ENCODE results near the gene PGAP1. TPM values are rescaled to one million over a fixed set of nuclear protein-coding genes. Genes with fewer than 3 reads are reported as not detected.

The PGAP1 gene
- total RNA-seq, 5 donors from 2014 or later (not counting 1 experiment from before 2014, with no cell fraction given): 10.8 to 17.4 (median 13.9) TPM

DNA sequence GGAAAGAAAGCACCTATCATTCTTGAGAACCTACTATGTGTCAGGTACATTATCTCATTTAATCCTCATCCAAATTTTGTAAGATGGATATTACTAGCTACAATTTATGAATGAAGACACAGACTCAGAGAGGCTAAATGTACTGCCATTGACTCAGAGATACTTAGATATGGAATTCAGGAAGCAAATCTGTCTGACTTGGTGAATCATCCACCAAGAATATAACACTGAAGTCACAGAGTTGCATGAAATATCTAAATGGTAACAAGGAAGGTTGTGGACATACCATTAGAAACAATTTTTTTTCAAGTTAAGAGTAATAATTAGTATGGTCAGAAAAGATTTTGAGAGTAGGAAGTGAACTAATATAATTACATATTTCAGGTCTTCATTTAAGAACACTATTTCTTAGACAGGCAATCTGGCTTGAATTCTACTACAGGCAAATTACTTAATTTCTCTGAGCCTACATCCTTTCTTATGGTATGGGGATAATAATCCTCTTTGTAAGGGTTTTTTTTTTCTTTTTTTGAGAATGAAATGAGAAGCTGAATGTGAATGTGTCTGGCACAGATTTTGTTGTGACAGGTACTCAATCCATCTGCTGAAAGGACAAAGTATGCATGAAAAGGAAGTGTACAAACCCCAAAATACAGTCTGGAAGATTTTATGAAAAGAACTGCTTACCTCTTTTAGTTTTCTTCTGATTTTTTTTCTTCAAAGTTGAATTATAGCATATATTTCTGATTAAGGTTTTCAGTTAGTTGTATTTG is 102.6 kb downstream of the PGAP1 start:
- no peaks in the 10 kb centered on the region for H3K36me3 Mint-ChIP-seq
- Histone ChIP-seq H3K27ac (ENCODE audit: low read length) (no peak overlapping the region), H3K4me3 (ENCODE audit: control insufficient read depth in 1 of 2, extremely low read depth in 1 of 2, low read length in 1 of 2) (no peak overlapping the region), H3K36me3 (ENCODE audit: control insufficient read depth in 2 of 2, extremely low read depth in 1 of 2, insufficient read depth in 1 of 2, low read length in 1 of 2) (no peaks in the 10 kb centered on the region), H3K4me1 (ENCODE audit: control insufficient read depth in 1 of 2, extremely low read depth in 1 of 2, insufficient read depth in 2 of 2, low read length in 2 of 2) (peaks cover 0 to 2% of the 10 kb centered on the region in 2 experiments), H3K27me3 (replicated peaks in 1 of 2; ENCODE audit: control insufficient read depth in 2 of 2, extremely low read depth in 1 of 2, insufficient read depth in 2 of 2, low read length in 1 of 2) (peaks cover 0 to 6% of the 10 kb centered on the region in 2 experiments), H3K9me3 (no peaks in the 10 kb centered on the region)
- DNase-seq (no peak), ATAC-seq (replicated peaks in 1 of 4) (no peak)
- ChIA-PET CTCF (no interaction called here), POLR2A (no interaction called here)
- peaks cover 0 to 2% (median 0%) of the 10 kb centered on the region in 3 donors for H3K4me1 Mint-ChIP-seq
- no peak overlapping the region for H3K27ac Mint-ChIP-seq
- peaks cover 9 to 20% of the 10 kb centered on the region in 2 donors for H3K27me3 Mint-ChIP-seq
- H3K4me3 Mint-ChIP-seq: no peak overlapping the region
- peaks cover 5 to 12% (median 8%) of the 10 kb centered on the region in 3 donors for H3K9me3 Mint-ChIP-seq

- POLR2A ChIA-PET: no interaction called here
- H3K36me3 ChIP-seq (ENCODE audit: control insufficient read depth in 2 of 2, extremely low read depth in 1 of 2, insufficient read depth in 1 of 2, low read length in 1 of 2): no peaks in the 10 kb centered on the region
Measured at GRCh38 chr2:196821195-196821594, 105.3 kb downstream of the PGAP1 start.

GRCh38 chr2:196809260-196809659 is 117.2 kb downstream of the PGAP1 start, which contains the start of gene C2orf66:
Gene C2orf66, minus strand, starts transcription at chr2:196809355. Its CDS starts 19 bp downstream, at chr2:196809336.
- no peak for ATAC-seq (replicated peaks in 1 of 4)
- CTCF ChIA-PET: no interaction called here

More at GRCh38 chr2:196821195-196821594, 105.3 kb downstream of the PGAP1 start:
- Mint-ChIP-seq H3K9me3 (peaks cover 12 to 16% (median 16%) of the 10 kb centered on the region in 3 donors), H3K36me3 (peaks cover 5% of the 10 kb centered on the region), H3K4me3 (no peak overlapping the region), H3K27ac (no peak overlapping the region), H3K4me1 (no peaks in the 10 kb centered on the region), H3K27me3 (peaks cover 22 to 34% of the 10 kb centered on the region in 2 donors)
- Histone ChIP-seq H3K4me3 (ENCODE audit: control insufficient read depth in 1 of 2, extremely low read depth in 1 of 2, low read length in 1 of 2) (no peak overlapping the region), H3K4me1 (ENCODE audit: control insufficient read depth in 1 of 2, extremely low read depth in 1 of 2, insufficient read depth in 2 of 2, low read length in 2 of 2) (no peaks in the 10 kb centered on the region), H3K27ac (ENCODE audit: low read length) (no peak overlapping the region), H3K27me3 (replicated peaks in 1 of 2; ENCODE audit: control insufficient read depth in 2 of 2, extremely low read depth in 1 of 2, insufficient read depth in 2 of 2, low read length in 1 of 2) (peaks cover 0 to 14% of the 10 kb centered on the region in 2 experiments), H3K9me3 (no peaks in the 10 kb centered on the region)
- DNase-seq (no peak), ATAC-seq (replicated peaks in 1 of 4) (no peak)
- CTCF ChIA-PET: interaction anchor here in 1 of 2 donors (0.6 kb wide), 1 partner anchor 1476 kb away, joined by 3 read pairs; no protein-coding TSS in a partner anchor
- WGBS (ENCODE audit: insufficient coverage): no CpG with 5 or more reads among the region's 1 CpG

GRCh38 chr2:196808083-196808665 is 118.3 kb downstream of the PGAP1 start:
- peaks cover 31 to 36% of the 10 kb centered on the region in 2 donors for H3K27me3 Mint-ChIP-seq
- Histone ChIP-seq H3K27me3 (replicated peaks in 1 of 2; ENCODE audit: control insufficient read depth in 2 of 2, extremely low read depth in 1 of 2, insufficient read depth in 2 of 2, low read length in 1 of 2) (peaks cover 0 to 8% of the 10 kb centered on the region in 2 experiments), H3K4me1 (ENCODE audit: control insufficient read depth in 1 of 2, extremely low read depth in 1 of 2, insufficient read depth in 2 of 2, low read length in 2 of 2) (no peaks in the 10 kb centered on the region), H3K4me3 (ENCODE audit: control insufficient read depth in 1 of 2, extremely low read depth in 1 of 2, low read length in 1 of 2) (no peak overlapping the region), H3K27ac (ENCODE audit: low read length) (no peak overlapping the region), H3K9me3 (no peaks in the 10 kb centered on the region), H3K36me3 (ENCODE audit: control insufficient read depth in 2 of 2, extremely low read depth in 1 of 2, insufficient read depth in 1 of 2, low read length in 1 of 2) (no peaks in the 10 kb centered on the region)
- ATAC-seq (replicated peaks in 1 of 4): no peak
- no peak for DNase-seq
- H3K36me3 Mint-ChIP-seq: no peaks in the 10 kb centered on the region
- no peaks in the 10 kb centered on the region for H3K4me1 Mint-ChIP-seq
- ChIA-PET POLR2A (no interaction called here), CTCF (no interaction called here)
- no peaks in the 10 kb centered on the region for H3K9me3 Mint-ChIP-seq
- WGBS (ENCODE audit: insufficient coverage): 33% methylated on average over 1 of the region's 2 CpGs
- no peak overlapping the region for H3K27ac Mint-ChIP-seq
- no peak overlapping the region for H3K4me3 Mint-ChIP-seq

More at GRCh38 chr2:196809260-196809659, 117.2 kb downstream of the PGAP1 start, which contains the start of gene C2orf66:
- Histone ChIP-seq H3K27ac (ENCODE audit: low read length) (no peak within 1 kb of the TSS), H3K4me1 (ENCODE audit: control insufficient read depth in 1 of 2, extremely low read depth in 1 of 2, insufficient read depth in 2 of 2, low read length in 2 of 2) (no peaks in the 10 kb centered on the region), H3K9me3 (no peaks in the 10 kb centered on the region), H3K36me3 (ENCODE audit: control insufficient read depth in 2 of 2, extremely low read depth in 1 of 2, insufficient read depth in 1 of 2, low read length in 1 of 2) (no peaks in the 10 kb centered on the region), H3K27me3 (replicated peaks in 1 of 2; ENCODE audit: control insufficient read depth in 2 of 2, extremely low read depth in 1 of 2, insufficient read depth in 2 of 2, low read length in 1 of 2) (peaks cover 0 to 5% of the 10 kb centered on the region in 2 experiments), H3K4me3 (ENCODE audit: control insufficient read depth in 1 of 2, extremely low read depth in 1 of 2, low read length in 1 of 2) (no peak within 1 kb of the TSS)
- Mint-ChIP-seq H3K27me3 (peaks cover 36 to 40% of the 10 kb centered on the region in 2 donors), H3K36me3 (peaks cover 7% of the 10 kb centered on the region), H3K27ac (no peak within 1 kb of the TSS), H3K4me1 (no peaks in the 10 kb centered on the region), H3K4me3 (no peak within 1 kb of the TSS), H3K9me3 (peaks cover 0 to 6% (median 5%) of the 10 kb centered on the region in 3 donors)
- DNase-seq: no peak
- 100% methylated on average over 1 of the region's 1 CpG for WGBS (ENCODE audit: insufficient coverage)
- POLR2A ChIA-PET: interaction anchor here in 1 of 2 donors (0.8 kb wide), 1 partner anchor 81 kb away, joined by 3 read pairs; no protein-coding TSS in a partner anchor

DNA sequence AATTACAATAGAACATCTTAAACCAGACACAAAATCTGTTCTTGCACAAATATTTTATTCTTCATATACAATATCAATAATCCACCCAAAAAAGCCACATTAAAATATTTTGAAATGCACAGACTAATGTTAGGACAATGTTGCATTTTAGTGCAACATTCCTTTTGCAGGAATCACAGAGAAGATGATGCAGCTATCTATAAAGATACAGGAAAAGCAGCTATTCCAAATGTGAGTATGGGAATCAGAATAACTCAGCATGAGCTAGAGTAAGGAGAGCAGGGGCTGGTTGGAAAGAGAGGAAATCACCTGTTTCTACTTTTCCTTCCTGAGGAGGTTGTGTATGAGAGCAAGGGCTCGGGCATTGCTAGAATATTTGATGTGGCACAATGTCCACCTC is 122.1 kb downstream of the PGAP1 start:
- Mint-ChIP-seq H3K9me3 (no peaks in the 10 kb centered on the region), H3K27ac (no peak overlapping the region), H3K4me3 (no peak overlapping the region), H3K4me1 (peaks cover 7 to 10% (median 9%) of the 10 kb centered on the region in 3 donors), H3K36me3 (no peaks in the 10 kb centered on the region), H3K27me3 (peaks cover 14 to 16% of the 10 kb centered on the region in 2 donors)
- Histone ChIP-seq H3K4me1 (ENCODE audit: control insufficient read depth in 1 of 2, extremely low read depth in 1 of 2, insufficient read depth in 2 of 2, low read length in 2 of 2) (peaks cover 0 to 8% of the 10 kb centered on the region in 2 experiments), H3K27ac (ENCODE audit: low read length) (no peak overlapping the region), H3K27me3 (replicated peaks in 1 of 2; ENCODE audit: control insufficient read depth in 2 of 2, extremely low read depth in 1 of 2, insufficient read depth in 2 of 2, low read length in 1 of 2) (peaks cover 0 to 14% of the 10 kb centered on the region in 2 experiments), H3K4me3 (ENCODE audit: control insufficient read depth in 1 of 2, extremely low read depth in 1 of 2, low read length in 1 of 2) (no peak overlapping the region), H3K9me3 (no peaks in the 10 kb centered on the region), H3K36me3 (ENCODE audit: control insufficient read depth in 2 of 2, extremely low read depth in 1 of 2, insufficient read depth in 1 of 2, low read length in 1 of 2) (no peaks in the 10 kb centered on the region)
- ATAC-seq (replicated peaks in 1 of 4) (no peak), DNase-seq (no peak)
- POLR2A ChIA-PET: no interaction called here
- CTCF ChIA-PET: no interaction called here
- WGBS (ENCODE audit: insufficient coverage): no CpG with 5 or more reads among the region's 1 CpG

DNA sequence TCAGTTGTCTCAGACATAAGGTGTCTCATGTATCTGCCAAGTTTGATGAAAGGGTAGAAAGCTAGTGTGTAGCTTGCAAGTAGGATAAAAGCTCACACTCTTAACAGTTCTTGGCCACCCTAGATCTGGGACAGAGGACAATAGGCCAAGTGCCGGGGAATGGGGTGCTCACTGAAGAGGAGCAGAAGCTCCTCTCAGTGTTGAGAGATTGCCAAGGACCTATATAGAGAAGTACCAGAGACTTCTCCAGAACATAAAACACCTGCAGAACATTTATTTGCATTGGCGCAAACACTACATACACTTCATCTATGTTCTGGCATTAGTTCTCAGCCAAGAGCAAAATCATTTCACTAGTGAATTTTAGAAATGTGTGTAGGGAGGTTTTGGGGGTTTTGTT is 124.1 kb downstream of the PGAP1 start:
- Histone ChIP-seq H3K4me3 (ENCODE audit: control insufficient read depth in 1 of 2, extremely low read depth in 1 of 2, low read length in 1 of 2) (no peak overlapping the region), H3K9me3 (no peaks in the 10 kb centered on the region), H3K27me3 (replicated peaks in 1 of 2; ENCODE audit: control insufficient read depth in 2 of 2, extremely low read depth in 1 of 2, insufficient read depth in 2 of 2, low read length in 1 of 2) (peaks cover 0 to 11% of the 10 kb centered on the region in 2 experiments), H3K36me3 (ENCODE audit: control insufficient read depth in 2 of 2, extremely low read depth in 1 of 2, insufficient read depth in 1 of 2, low read length in 1 of 2) (peaks cover 0 to 1% of the 10 kb centered on the region in 2 donors), H3K4me1 (ENCODE audit: control insufficient read depth in 1 of 2, extremely low read depth in 1 of 2, insufficient read depth in 2 of 2, low read length in 2 of 2) (peaks cover 3 to 16% of the 10 kb centered on the region in 2 experiments), H3K27ac (ENCODE audit: low read length) (no peak overlapping the region)
- H3K4me3 Mint-ChIP-seq: no peak overlapping the region
- ATAC-seq (replicated peaks in 1 of 4): no peak
- no peak overlapping the region for H3K27ac Mint-ChIP-seq
- CTCF ChIA-PET: no interaction called here
- POLR2A ChIA-PET: interaction anchor here in 1 of 2 donors (0.6 kb wide), 1 partner anchor 150 kb away, joined by 6 read pairs; no protein-coding TSS in a partner anchor
- peaks cover under 1% of the 10 kb centered on the region for H3K36me3 Mint-ChIP-seq
- H3K27me3 Mint-ChIP-seq: peaks cover 10 to 11% of the 10 kb centered on the region in 2 donors
- DNase-seq: no peak
- 100% methylated on average over 1 of the region's 2 CpGs for WGBS (ENCODE audit: insufficient coverage)
- H3K9me3 Mint-ChIP-seq: no peaks in the 10 kb centered on the region
- H3K4me1 Mint-ChIP-seq: peaks cover 15 to 20% (median 19%) of the 10 kb centered on the region in 3 donors
